IMR-90 (cell line): Measurements from ENCODE around the gene NUB1.

Experiments
- BHLHE40 ChIP-seq: fragments of 150-350 bp; IDR thresholded peaks from 2 replicates; pipeline ENCODE4 v1.6.1; 2016; ENCODE audit warnings: mild to moderate bottlenecking, low read depth, low read length
- CHD1 ChIP-seq: IDR thresholded peaks from 2 replicates; pipeline ENCODE4 v1.6.1; 2012; ENCODE audit warnings: low read depth, low read length, improper control_type of control experiment
- CTCF ChIP-seq: conservative IDR thresholded peaks from 2 replicates; pipeline ENCODE4 v1.5.1; 2012; ENCODE audit warnings: mild to moderate bottlenecking, low read depth, low read length, improper control_type of control experiment
- ELK1 ChIP-seq: fragments of 150-350 bp; IDR thresholded peaks from 2 replicates; pipeline ENCODE4 v1.6.1; 2016; ENCODE audit warnings: low read depth, mild to moderate bottlenecking, low read length, moderate library complexity, borderline replicate concordance
- FOS ChIP-seq: fragments of 150-350 bp; IDR thresholded peaks from 2 replicates; pipeline ENCODE4 v1.6.1; 2016; ENCODE audit warnings: low read depth, low read length
- MAZ ChIP-seq: IDR thresholded peaks from 2 replicates; pipeline ENCODE4 v1.6.1; 2012; ENCODE audit warnings: low read depth, mild to moderate bottlenecking, low read length, improper control_type of control experiment, moderate library complexity, borderline replicate concordance
- MXI1 ChIP-seq: IDR thresholded peaks from 2 replicates; pipeline ENCODE4 v1.6.1; 2012; ENCODE audit warnings: low read depth, mild to moderate bottlenecking, low read length, moderate library complexity, borderline replicate concordance
- POLR2A ChIP-seq: IDR thresholded peaks from 2 replicates; pipeline ENCODE4 v1.6.1; 2012; ENCODE audit warnings: mild to moderate bottlenecking, low read depth, low read length
- RAD21 ChIP-seq: IDR thresholded peaks from 2 replicates; pipeline ENCODE4 v1.6.1; 2012; ENCODE audit warnings: low read length, improper control_type of control experiment
- SMC3 ChIP-seq: fragments of 150-350 bp; IDR thresholded peaks from 2 replicates; pipeline ENCODE4 v1.6.1; 2016; ENCODE audit warnings: low read depth, mild to moderate bottlenecking, antibody characterized with exemption, low read length, moderate library complexity
- USF2 ChIP-seq: fragments of 150-350 bp; IDR thresholded peaks from 2 replicates; pipeline ENCODE4 v1.6.1; 2017; ENCODE audit warnings: mild to moderate bottlenecking, antibody characterized with exemption, low read length, low read depth

- TF ChIP-seq RAD21 (no peak), ELK1 (no peak), BHLHE40 (no peak), CTCF (no peak), POLR2A (no peak), SMC3 (no peak), FOS (no peak), USF2 (no peak), MAZ (no peak), CHD1 (no peak), MXI1 (no peak)
These were observed 46.8 kb downstream of the NUB1 start for GRCh38 chr7:151388430-151388829.
